ENCODE measurements around the gene THUMPD2. TPM values are rescaled to one million over a fixed set of nuclear protein-coding genes. Genes with fewer than 3 reads are reported as not detected.

THUMPD2 gene
- total RNA-seq, 1 experiment from 2014 or later: 19.5 TPM

GRCh38 chr2:39696838-39697237 is 82.2 kb downstream of the THUMPD2 start:
- Histone ChIP-seq H2BK15ac (ENCODE audit: low read depth, low read length) (no peak overlapping the region), H3K27ac (ENCODE audit: insufficient read length, low read depth, low read length) (no peak overlapping the region), H3K23me2 (ENCODE audit: insufficient read length, low read depth, low read length, poor library complexity, severe bottlenecking) (no peaks in the 10 kb centered on the region), H4K8ac (replicated peaks; ENCODE audit: insufficient read length, low read depth, low read length) (no peak overlapping the region), H3K14ac (ENCODE audit: insufficient read depth, low read length) (no peak overlapping the region), H3K4me2 (ENCODE audit: insufficient read depth, insufficient read length, low read length) (no peak overlapping the region), H3K9ac (ENCODE audit: extremely low read depth, insufficient read length, low read length) (no peak overlapping the region), H3K4ac (ENCODE audit: low read depth, low read length) (no peak overlapping the region), H3K9me3 (ENCODE audit: control insufficient read depth, low read depth, low read length) (no peaks in the 10 kb centered on the region), H2BK20ac (ENCODE audit: low read depth, low read length, poor library complexity, severe bottlenecking) (no peak overlapping the region), H3T11ph (ENCODE audit: low read length) (no peak overlapping the region), H2AFZ (ENCODE audit: low read length) (no peak overlapping the region), H4K20me1 (ENCODE audit: control insufficient read depth, insufficient read depth, insufficient read length) (no peaks in the 10 kb centered on the region), H2BK12ac (ENCODE audit: insufficient read length, low read depth, low read length) (no peak overlapping the region), H2AK5ac (ENCODE audit: insufficient read length, low read length) (no peak overlapping the region), H3K18ac (ENCODE audit: insufficient read length, low read depth, low read length) (no peak overlapping the region), H4K91ac (ENCODE audit: insufficient read length, low read depth, low read length) (no peak overlapping the region), H2BK5ac (ENCODE audit: insufficient read length, low read length) (no peak overlapping the region), H3K56ac (ENCODE audit: insufficient read length, low read depth, low read length) (no peak overlapping the region), H3K79me2 (ENCODE audit: insufficient read depth, low read length) (no peaks in the 10 kb centered on the region), H3K23ac (ENCODE audit: insufficient read length, low read depth, low read length) (no peak overlapping the region), H2BK120ac (ENCODE audit: low read depth, low read length, poor library complexity, severe bottlenecking) (no peak overlapping the region), H3K4me1 (ENCODE audit: insufficient read depth, low read length) (no peaks in the 10 kb centered on the region; the same call in 1 of the 2 replicates), H3K79me1 (ENCODE audit: insufficient read depth, low read depth, low read length, poor library complexity, severe bottlenecking) (no peaks in the 10 kb centered on the region), H3K27me3 (ENCODE audit: insufficient read depth, low read length) (no peaks in the 10 kb centered on the region), H4K5ac (ENCODE audit: insufficient read length, low read depth, low read length) (no peak overlapping the region)
- no peak for TF ChIP-seq CTCF (conservative IDR thresholded peaks at IDR 0.05)
- Mint-ChIP-seq H3K9me3 (peaks cover 19 to 21% of the 10 kb centered on the region in 2 experiments), H3K36me3 (ENCODE audit: insufficient read depth in 1 of 3, low read depth in 3 of 3) (peaks cover 14 to 22% (median 14%) of the 10 kb centered on the region in 3 experiments), H3K27ac (no peak overlapping the region; a peak in 1 of 7 replicates), H3K4me1 (peaks cover 4 to 5% of the 10 kb centered on the region in 2 experiments), H3K27me3 (ENCODE audit: low read depth) (no peaks in the 10 kb centered on the region), H3K4me3 (no peak overlapping the region)
- DNase-seq: no peak
- no CpG with 5 or more reads among the region's 1 CpG for WGBS (ENCODE audit: extremely low coverage, insufficient read length, low lambda C conversion rate)

Data from H9 (cell line).